ENCODE measurements around the gene BCAN. TPM values are rescaled to one million over a fixed set of nuclear protein-coding genes. Genes with fewer than 3 reads are reported as not detected.

BCAN gene
- total and polyA plus RNA-seq, 12 donors: 0.11 to 36.3 (median 5.6) TPM; not detected in 2

DNA sequence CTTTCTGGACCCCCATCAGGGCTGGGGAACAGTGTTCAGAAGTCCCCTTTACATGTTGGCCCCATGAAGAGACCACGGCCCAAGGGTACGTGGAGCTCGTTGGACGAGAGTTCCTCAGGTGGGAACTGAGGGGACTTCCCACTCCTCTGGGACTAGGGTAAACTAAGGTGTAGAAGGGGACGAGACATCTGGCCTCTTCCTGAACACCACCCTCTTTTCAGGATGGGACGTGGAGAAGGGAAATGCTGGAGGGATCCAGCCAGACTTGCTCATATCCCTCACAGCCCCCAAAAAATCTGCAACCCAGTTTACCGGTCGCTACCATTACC, 48.3 kb upstream of the BCAN start:
- DNase-seq: no peak
- Histone ChIP-seq H3K27me3 (no peaks in the 10 kb centered on the region), H3K36me3 (replicated peaks in 1 of 2) (peaks cover 0 to 42% of the 10 kb centered on the region in 2 donors), H3K4me1 (replicated peaks in 1 of 2) (peaks cover 6 to 13% of the 10 kb centered on the region in 2 donors), H3K4me3 (no peak overlapping the region), H3K9me3 (replicated peaks in 1 of 3) (no peaks in the 10 kb centered on the region), H3K27ac (no peak overlapping the region)
- TF ChIP-seq POLR2A (IDR thresholded peaks at IDR 0.05): no peak
- intact Hi-C loops (cut with DNase I): no loop called here
- 88 to 100% (median 90%) methylated on average over 8 of the region's 8 CpGs for WGBS, 4 donors

DNA sequence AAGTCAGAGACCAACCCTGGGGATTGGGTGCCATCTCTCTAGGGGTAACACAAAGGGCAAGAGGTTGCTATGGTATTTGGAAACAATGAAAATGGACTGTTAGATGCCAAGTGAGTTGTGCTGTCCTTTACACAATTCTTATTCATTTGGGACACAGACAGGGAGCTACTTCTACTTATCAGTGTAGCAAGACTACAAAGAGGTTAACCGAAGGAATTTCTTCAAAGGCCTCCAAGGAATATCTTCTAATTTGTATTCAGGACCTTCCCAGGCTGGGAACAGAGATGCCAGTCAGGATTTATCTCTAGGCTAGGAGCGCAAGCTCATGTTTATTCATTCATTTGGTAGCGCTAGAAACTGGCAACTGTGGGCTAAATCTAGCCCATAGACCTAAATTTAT, 47.7 kb upstream of the BCAN start:
- Histone ChIP-seq H3K4me1 (replicated peaks in 1 of 2) (peaks cover 6 to 13% of the 10 kb centered on the region in 2 donors), H3K36me3 (replicated peaks in 1 of 2) (peaks cover 0 to 42% of the 10 kb centered on the region in 2 donors), H3K27me3 (no peaks in the 10 kb centered on the region), H3K9me3 (replicated peaks in 1 of 3) (no peaks in the 10 kb centered on the region), H3K27ac (no peak overlapping the region), H3K4me3 (no peak overlapping the region)
- intact Hi-C loops (cut with DNase I): no loop called here
- DNase-seq: no peak
- 77 to 93% (median 87%) methylated on average over 3 of the region's 3 CpGs for WGBS, 4 donors
- TF ChIP-seq, protein P1, sequence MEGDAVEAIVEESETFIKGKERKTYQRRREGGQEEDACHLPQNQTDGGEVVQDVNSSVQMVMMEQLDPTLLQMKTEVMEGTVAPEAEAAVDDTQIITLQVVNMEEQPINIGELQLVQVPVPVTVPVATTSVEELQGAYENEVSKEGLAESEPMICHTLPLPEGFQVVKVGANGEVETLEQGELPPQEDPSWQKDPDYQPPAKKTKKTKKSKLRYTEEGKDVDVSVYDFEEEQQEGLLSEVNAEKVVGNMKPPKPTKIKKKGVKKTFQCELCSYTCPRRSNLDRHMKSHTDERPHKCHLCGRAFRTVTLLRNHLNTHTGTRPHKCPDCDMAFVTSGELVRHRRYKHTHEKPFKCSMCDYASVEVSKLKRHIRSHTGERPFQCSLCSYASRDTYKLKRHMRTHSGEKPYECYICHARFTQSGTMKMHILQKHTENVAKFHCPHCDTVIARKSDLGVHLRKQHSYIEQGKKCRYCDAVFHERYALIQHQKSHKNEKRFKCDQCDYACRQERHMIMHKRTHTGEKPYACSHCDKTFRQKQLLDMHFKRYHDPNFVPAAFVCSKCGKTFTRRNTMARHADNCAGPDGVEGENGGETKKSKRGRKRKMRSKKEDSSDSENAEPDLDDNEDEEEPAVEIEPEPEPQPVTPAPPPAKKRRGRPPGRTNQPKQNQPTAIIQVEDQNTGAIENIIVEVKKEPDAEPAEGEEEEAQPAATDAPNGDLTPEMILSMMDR (IDR thresholded peaks at IDR 0.05): no peak
- no peak for TF ChIP-seq POLR2A (IDR thresholded peaks at IDR 0.05)

DNA sequence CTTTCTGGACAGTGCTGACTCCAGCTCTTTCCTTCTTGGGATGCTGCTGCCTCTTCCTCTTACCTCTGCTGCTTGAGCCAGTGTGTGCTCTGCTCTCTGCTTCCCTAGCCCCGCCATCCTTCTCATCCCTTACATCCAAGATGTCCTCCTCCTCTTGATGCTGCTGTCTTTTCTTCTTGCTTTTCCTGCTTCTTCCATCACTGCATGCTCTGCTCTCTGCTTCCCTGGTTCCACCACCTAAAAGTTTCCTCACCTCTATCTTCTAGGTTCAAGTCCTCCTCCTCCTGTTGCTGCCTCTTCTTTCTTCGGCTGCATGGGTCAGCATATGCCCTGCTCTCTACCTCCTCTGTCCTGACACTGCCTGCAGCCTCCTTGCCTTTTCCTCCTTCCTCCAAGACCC, 46.9 kb upstream of the BCAN start:
- intact Hi-C loops (cut with DNase I): loop anchor here in 1 of 2 donors (5.0 kb wide), 1 partner anchor 143 kb away; no protein-coding TSS in a partner anchor

DNA sequence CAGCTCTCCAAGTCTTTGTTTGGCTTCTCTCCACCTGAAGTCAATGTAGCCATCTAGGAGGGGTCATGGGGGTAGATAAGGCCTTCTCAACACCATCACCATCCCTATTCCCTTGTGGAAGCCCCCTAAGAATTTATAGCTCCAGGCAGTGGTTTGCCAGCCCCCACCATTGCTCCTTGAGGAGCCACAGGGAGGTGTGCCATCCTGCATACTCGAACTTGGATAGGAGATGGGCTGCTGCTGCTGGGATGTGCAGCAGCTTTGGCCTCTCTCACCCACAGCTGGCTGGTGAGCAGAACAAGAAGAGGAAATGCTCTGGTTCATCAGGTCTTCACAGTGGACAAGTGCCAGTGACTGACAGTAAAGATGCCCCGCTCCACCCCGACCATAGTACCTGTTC, 45.5 kb upstream of the BCAN start:
- H3K4me3 ChIP-seq: no peak overlapping the region
- no peaks in the 10 kb centered on the region for H3K27me3 ChIP-seq
- TF ChIP-seq, protein P1 (IDR thresholded peaks at IDR 0.05): no peak
- no peak for TF ChIP-seq POLR2A (IDR thresholded peaks at IDR 0.05)
- peaks cover 12 to 19% of the 10 kb centered on the region in 2 donors for H3K4me1 ChIP-seq (replicated peaks in 1 of 2)
- no peak overlapping the region for H3K27ac ChIP-seq
- 82 to 93% (median 91%) methylated on average over 3 of the region's 3 CpGs for WGBS, 4 donors
- no peaks in the 10 kb centered on the region for H3K9me3 ChIP-seq (replicated peaks in 1 of 3)
- peaks cover 0 to 42% of the 10 kb centered on the region in 2 donors for H3K36me3 ChIP-seq (replicated peaks in 1 of 2)
- intact Hi-C loops (cut with DNase I): loop anchor here in 1 of 2 donors (5.0 kb wide), 1 partner anchor 144 kb away; no protein-coding TSS in a partner anchor
- DNase-seq: no peak

More for the DNA sequence above, 46.9 kb upstream of the BCAN start:
- Histone ChIP-seq H3K27me3 (no peaks in the 10 kb centered on the region), H3K4me3 (no peak overlapping the region), H3K27ac (no peak overlapping the region), H3K36me3 (replicated peaks in 1 of 2) (peaks cover 0 to 42% of the 10 kb centered on the region in 2 donors), H3K4me1 (replicated peaks in 1 of 2) (peaks cover 6 to 14% of the 10 kb centered on the region in 2 donors), H3K9me3 (replicated peaks in 1 of 3) (no peaks in the 10 kb centered on the region)
- TF ChIP-seq, protein P1 (IDR thresholded peaks at IDR 0.05): no peak
- no peak for TF ChIP-seq POLR2A (IDR thresholded peaks at IDR 0.05)
- WGBS, 4 donors: 81 to 93% (median 89%) methylated on average over 2 of the region's 2 CpGs
- no peak for DNase-seq

DNA sequence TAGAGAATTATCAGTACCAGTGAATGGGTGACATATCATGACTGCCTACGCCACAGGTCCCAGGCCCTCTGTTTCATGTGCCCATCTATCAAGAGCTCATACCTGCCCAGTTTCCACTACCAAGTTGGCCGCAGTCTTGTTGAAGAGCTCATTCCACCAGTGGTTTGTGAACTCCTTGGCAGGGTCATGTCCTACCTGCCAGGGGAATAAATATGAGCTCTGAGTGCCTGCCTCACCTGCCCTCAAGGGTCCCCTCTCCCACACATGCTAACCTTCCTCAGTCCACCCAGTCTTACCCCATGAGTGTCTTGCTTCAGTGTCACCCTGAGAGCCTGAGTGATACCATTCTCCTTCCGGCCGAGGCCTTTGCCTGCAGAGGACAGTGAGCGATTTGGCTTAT, 43.8 kb upstream of the BCAN start:
- 85 to 94% (median 91%) methylated on average over 4 to 5 of the region's 5 CpGs for WGBS, 4 donors
- Histone ChIP-seq H3K27ac (no peak overlapping the region), H3K27me3 (no peaks in the 10 kb centered on the region), H3K4me1 (replicated peaks in 1 of 2) (peaks cover 6 to 16% of the 10 kb centered on the region in 2 donors), H3K36me3 (replicated peaks in 1 of 2) (peaks cover 0 to 42% of the 10 kb centered on the region in 2 donors), H3K9me3 (replicated peaks in 1 of 3) (no peaks in the 10 kb centered on the region), H3K4me3 (no peak overlapping the region)
- TF ChIP-seq POLR2A (IDR thresholded peaks at IDR 0.05): no peak
- TF ChIP-seq, protein P1 (IDR thresholded peaks at IDR 0.05): no peak
- DNase-seq: no peak
- intact Hi-C loops (cut with DNase I): loop anchor here in 1 of 2 donors (5.0 kb wide), 1 partner anchor 146 kb away; no protein-coding TSS in a partner anchor

Data from adrenal gland (tissue), 12 donors.